ENCODE results near the gene C2. TPM values are rescaled to one million over a fixed set of nuclear protein-coding genes. Genes with fewer than 3 reads are reported as not detected.

C2 gene
- total RNA-seq, 1 experiment from 2014 or later = 1.3 TPM

DNA sequence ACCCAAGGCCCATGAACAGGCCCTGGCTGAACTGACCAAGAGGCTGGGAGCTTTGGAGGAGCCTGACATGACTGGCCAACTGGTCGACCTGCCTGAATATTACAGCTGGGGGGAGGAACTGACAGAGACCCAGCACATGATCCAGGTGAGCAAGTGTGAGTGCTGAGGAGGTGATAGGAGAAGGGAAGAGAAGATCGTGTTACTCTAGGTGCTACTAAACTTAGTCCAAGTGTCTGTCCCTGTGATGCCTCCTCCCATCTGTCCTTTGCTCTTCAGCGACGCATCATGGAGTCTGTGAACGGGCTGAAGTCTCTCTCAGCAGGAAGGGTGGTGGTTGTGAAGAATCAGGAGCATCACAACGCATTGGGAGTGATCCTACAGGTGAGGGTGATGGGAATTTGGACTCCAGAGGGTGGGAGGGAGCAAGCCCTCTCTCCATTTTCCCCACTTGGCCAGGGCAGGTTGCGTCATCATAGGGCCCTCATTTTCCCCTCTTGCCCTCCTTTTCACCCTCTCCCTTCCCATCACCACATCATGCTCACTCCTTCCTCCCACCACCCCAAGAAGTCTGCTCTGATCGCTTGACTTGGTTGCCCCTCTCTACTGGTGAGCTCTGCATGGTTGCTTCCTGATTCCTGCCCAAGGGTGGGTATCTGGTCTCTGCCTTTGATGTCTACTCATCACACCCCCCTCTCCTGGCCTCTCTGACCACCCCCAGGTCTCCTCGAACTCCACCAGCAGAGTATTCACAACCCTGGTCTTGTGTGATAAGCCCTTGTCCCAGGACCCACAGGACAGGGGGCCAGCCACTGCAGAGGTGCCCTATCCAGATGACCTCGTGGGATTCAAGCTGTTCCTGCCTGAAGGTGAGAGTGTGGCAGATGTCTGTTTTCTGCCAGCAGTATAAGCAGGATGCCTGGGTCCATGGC lies 39.7 kb downstream of the C2 start (continued):
- no peak for TF ChIP-seq MLX (CRISPR knock-in tag; IDR thresholded peaks at IDR 0.05)
- no peak for TF ChIP-seq TEAD4 (CRISPR knock-in tag; IDR thresholded peaks at IDR 0.05)
- TF ChIP-seq JUN (CRISPR knock-in tag; IDR thresholded peaks at IDR 0.05) = no peak

- ChIA-PET POLR2A (no interaction called here), CTCF (interaction anchor here (1.8 kb wide), 1 partner anchor 16 kb away, joined by 6 read pairs; no protein-coding TSS in a partner anchor)
- H3K27ac Mint-ChIP-seq = no peak overlapping the region
- H3K36me3 Mint-ChIP-seq = peaks cover 49% of the 10 kb centered on the region
- H3K4me3 Mint-ChIP-seq = no peak overlapping the region
- no peak for ATAC-seq
- H3K4me1 Mint-ChIP-seq = peaks cover 7% of the 10 kb centered on the region
- no peak for DNase-seq (ENCODE audit: low spot score)
- TF ChIP-seq ZNF281 (CRISPR knock-in tag; IDR thresholded peaks at IDR 0.05) (no peak), NR1H2 (CRISPR knock-in tag; IDR thresholded peaks at IDR 0.05) (no peak), OVOL2 (CRISPR knock-in tag; IDR thresholded peaks at IDR 0.05; ENCODE audit: borderline replicate concordance) (no peak), ZNF425 (CRISPR knock-in tag; conservative IDR thresholded peaks at IDR 0.05) (no peak), MLX (CRISPR knock-in tag; IDR thresholded peaks at IDR 0.05) (no peak), GTF2I (CRISPR knock-in tag; conservative IDR thresholded peaks at IDR 0.05) (no peak), ELF4 (CRISPR knock-in tag; IDR thresholded peaks at IDR 0.05; ENCODE audit: low read depth) (no peak), ZBTB21 (CRISPR knock-in tag; IDR thresholded peaks at IDR 0.05; ENCODE audit: borderline replicate concordance) (no peak), FOXJ3 (CRISPR knock-in tag; IDR thresholded peaks at IDR 0.05; ENCODE audit: borderline replicate concordance) (no peak), IRF2 (CRISPR knock-in tag; IDR thresholded peaks at IDR 0.05; ENCODE audit: borderline replicate concordance, low read depth) (no peak), TEAD4 (CRISPR knock-in tag; IDR thresholded peaks at IDR 0.05) (no peak), KAT7 (CRISPR knock-in tag; IDR thresholded peaks at IDR 0.05; ENCODE audit: borderline replicate concordance) (no peak), GABPB1 (CRISPR knock-in tag; IDR thresholded peaks at IDR 0.05) (no peak), NFYB (CRISPR knock-in tag; conservative IDR thresholded peaks at IDR 0.05; ENCODE audit: low read depth) (no peak), FOXK1 (CRISPR knock-in tag; IDR thresholded peaks at IDR 0.05) (no peak), CBFB (CRISPR knock-in tag; IDR thresholded peaks at IDR 0.05; ENCODE audit: low read depth) (no peak), FOXP1 (CRISPR knock-in tag; IDR thresholded peaks at IDR 0.05; ENCODE audit: borderline replicate concordance) (no peak)
- TF ChIP-seq, protein P1, sequence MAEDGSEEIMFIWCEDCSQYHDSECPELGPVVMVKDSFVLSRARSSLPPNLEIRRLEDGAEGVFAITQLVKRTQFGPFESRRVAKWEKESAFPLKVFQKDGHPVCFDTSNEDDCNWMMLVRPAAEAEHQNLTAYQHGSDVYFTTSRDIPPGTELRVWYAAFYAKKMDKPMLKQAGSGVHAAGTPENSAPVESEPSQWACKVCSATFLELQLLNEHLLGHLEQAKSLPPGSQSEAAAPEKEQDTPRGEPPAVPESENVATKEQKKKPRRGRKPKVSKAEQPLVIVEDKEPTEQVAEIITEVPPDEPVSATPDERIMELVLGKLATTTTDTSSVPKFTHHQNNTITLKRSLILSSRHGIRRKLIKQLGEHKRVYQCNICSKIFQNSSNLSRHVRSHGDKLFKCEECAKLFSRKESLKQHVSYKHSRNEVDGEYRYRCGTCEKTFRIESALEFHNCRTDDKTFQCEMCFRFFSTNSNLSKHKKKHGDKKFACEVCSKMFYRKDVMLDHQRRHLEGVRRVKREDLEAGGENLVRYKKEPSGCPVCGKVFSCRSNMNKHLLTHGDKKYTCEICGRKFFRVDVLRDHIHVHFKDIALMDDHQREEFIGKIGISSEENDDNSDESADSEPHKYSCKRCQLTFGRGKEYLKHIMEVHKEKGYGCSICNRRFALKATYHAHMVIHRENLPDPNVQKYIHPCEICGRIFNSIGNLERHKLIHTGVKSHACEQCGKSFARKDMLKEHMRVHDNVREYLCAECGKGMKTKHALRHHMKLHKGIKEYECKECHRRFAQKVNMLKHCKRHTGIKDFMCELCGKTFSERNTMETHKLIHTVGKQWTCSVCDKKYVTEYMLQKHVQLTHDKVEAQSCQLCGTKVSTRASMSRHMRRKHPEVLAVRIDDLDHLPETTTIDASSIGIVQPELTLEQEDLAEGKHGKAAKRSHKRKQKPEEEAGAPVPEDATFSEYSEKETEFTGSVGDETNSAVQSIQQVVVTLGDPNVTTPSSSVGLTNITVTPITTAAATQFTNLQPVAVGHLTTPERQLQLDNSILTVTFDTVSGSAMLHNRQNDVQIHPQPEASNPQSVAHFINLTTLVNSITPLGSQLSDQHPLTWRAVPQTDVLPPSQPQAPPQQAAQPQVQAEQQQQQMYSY (CRISPR knock-in tag; IDR thresholded peaks at IDR 0.05) = no peak
- TF ChIP-seq, protein P2, sequence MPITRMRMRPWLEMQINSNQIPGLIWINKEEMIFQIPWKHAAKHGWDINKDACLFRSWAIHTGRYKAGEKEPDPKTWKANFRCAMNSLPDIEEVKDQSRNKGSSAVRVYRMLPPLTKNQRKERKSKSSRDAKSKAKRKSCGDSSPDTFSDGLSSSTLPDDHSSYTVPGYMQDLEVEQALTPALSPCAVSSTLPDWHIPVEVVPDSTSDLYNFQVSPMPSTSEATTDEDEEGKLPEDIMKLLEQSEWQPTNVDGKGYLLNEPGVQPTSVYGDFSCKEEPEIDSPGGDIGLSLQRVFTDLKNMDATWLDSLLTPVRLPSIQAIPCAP (CRISPR knock-in tag; IDR thresholded peaks at IDR 0.05) = no peak
- no peaks in the 10 kb centered on the region for H3K27me3 Mint-ChIP-seq (ENCODE audit: low read depth)
- H3K9me3 Mint-ChIP-seq = no peaks in the 10 kb centered on the region
Observed at GRCh38 chr6:31967926-31968320, 40.4 kb downstream of the C2 start.
